Spleen (tissue), 11 donors: ENCODE results near the gene EVI2B. TPM values are rescaled to one million over a fixed set of nuclear protein-coding genes. Genes with fewer than 3 reads are reported as not detected.
"Not testable (repeated sequence)": the region's sequence is repeated elsewhere in the genome, so short reads cannot be mapped to it uniquely, and the experiment has no call there.

ENCODE experiments used
- DNase-seq: peaks from one replicate; pipeline ENCODE4 v3.0.0-alpha.2; 2020
- H3K27ac ChIP-seq, 8 donors: fragments of 200-600 bp; sonication (generic) in 7 of 8; 1 replicate in 4 of 8; 2 replicates in 4 of 8; pipeline versions ENCODE4 v1.5.0 to v1.8.0; 2016 to 2021; ENCODE audit warnings: inconsistent platforms in 4 of 8, mild to moderate bottlenecking in 4 of 8, moderate library complexity in 1 of 8
- H3K27me3 ChIP-seq, 7 donors: fragments of 200-600 bp; sonication (generic) in 6 of 7; replicated peaks in 1 of 7; 1 replicate in 4 of 7; 2 replicates in 3 of 7; pipeline versions ENCODE4 v1.5.0 to v1.8.0; 2016 to 2021; ENCODE audit warnings: inconsistent platforms in 3 of 7, mild to moderate bottlenecking in 1 of 7
- H3K36me3 ChIP-seq, 6 donors: fragments of 200-600 bp; sonication (generic) in 5 of 6; 1 replicate in 4 of 6; 2 replicates in 2 of 6; pipeline versions ENCODE4 v1.5.0 to v1.8.0; 2016 to 2021; ENCODE audit warnings: inconsistent platforms in 2 of 6
- H3K4me1 ChIP-seq, 6 donors: fragments of 200-600 bp; sonication (generic) in 5 of 6; 1 replicate in 3 of 6; 2 replicates in 3 of 6; pipeline versions ENCODE4 v1.5.0 to v1.8.0; 2016 to 2021; ENCODE audit warnings: inconsistent platforms in 3 of 6
- H3K4me3 ChIP-seq, 8 donors: fragments of 200-600 bp; sonication (generic) in 7 of 8; 1 replicate in 4 of 8; 2 replicates in 4 of 8; pipeline versions ENCODE4 v1.5.0 to v1.8.0; 2016 to 2021; ENCODE audit warnings: inconsistent platforms in 4 of 8, mild to moderate bottlenecking in 4 of 8, moderate library complexity in 2 of 8
- H3K9me3 ChIP-seq, 8 donors: fragments of 200-600 bp; sonication (generic) in 7 of 8; 1 replicate in 4 of 8; 2 replicates in 4 of 8; pipeline versions ENCODE4 v1.5.0 to v1.8.0; 2016 to 2021; ENCODE audit warnings: inconsistent platforms in 4 of 8
- POLR2A ChIP-seq, 3 donors: fragments of 450-650 bp; IDR thresholded peaks; one replicate each; pipeline ENCODE4 v1.5.1; 2017; ENCODE audit warnings: antibody characterized with exemption in 3 of 3, mild to moderate bottlenecking in 1 of 3
- POLR2AphosphoS5 ChIP-seq, 3 donors: sonication (generic); formaldehyde crosslinking; IDR thresholded peaks; one replicate each; pipeline ENCODE4 v1.5.1; 2017; ENCODE audit warnings: antibody characterized with exemption in 3 of 3
- WGBS, 5 donors: extraction: QIAGEN DNeasy Blood & Tissue Kit in 3 of 5; methylation state at CpG; one replicate each; pipeline versions ENCODE4 v1.1.5 to v1.1.7; 2013 to 2018; 5-methylcytosine and 5-hydroxymethylcytosine counted together
- intact Hi-C: fragments of 100-400 bp; cut with DNase I; formaldehyde crosslinking; loops from one replicate; pipeline ENCODE4 v1.15.0; 2023; ENCODE audit warnings: low total_unique reads
- polyA plus RNA-seq, 3 donors: library from polyadenylated mRNA; stranded (reverse); fragments of 200-250 nt; gene quantifications; one replicate each; pipeline ENCODE4 v1.2.1, GENCODE V29; 2013
- total RNA-seq, 7 donors: library from RNA; depleted of rRNA in 3 of 7; stranded (reverse); fragments of >200 nt in 3 of 7; fragmentation: NEBNext Ultra II Directional in 4 of 7; extraction: Animal tissue kit (Norgen Biotek cat#: 25700) in 4 of 7; gene quantifications; one replicate each; pipeline versions ENCODE4 v1.1.0 to v1.2.1, GENCODE V29; 2016 to 2021
- TF ChIP-seq, protein P1 (sequence below), 11 experiments: fragments of 200-600 bp in 7 of 11; fragments of 450-650 bp in 4 of 11; sonication (generic) in 4 of 11; IDR thresholded peaks in 8 of 11; conservative IDR thresholded peaks in 3 of 11; 1 replicate in 7 of 11; 2 replicates in 4 of 11; pipeline versions ENCODE4 v1.4.0 to v1.8.0; 2016 to 2021; ENCODE audit warnings: antibody characterized with exemption in 11 of 11, inconsistent platforms in 4 of 11, mild to moderate bottlenecking in 1 of 11
- donor health status: healthy with polysubstance abuse.
- donor health status: DM: no; HTN: no; CAD: no; lungs with moderate emphysema.
- donor health status: DM: no; HTN: no; CAD: no.
- donor health status: Bipolar disorder and iron deficiency.
- donor health status: healthy.
- donor health status: DM: no; HTN: no; CAD: no.
- donor health status: DM: yes; HTN: yes; CAD: no.

EVI2B gene
- total and polyA plus RNA-seq, 10 donors: 109 to 220 (median 138) TPM

DNA sequence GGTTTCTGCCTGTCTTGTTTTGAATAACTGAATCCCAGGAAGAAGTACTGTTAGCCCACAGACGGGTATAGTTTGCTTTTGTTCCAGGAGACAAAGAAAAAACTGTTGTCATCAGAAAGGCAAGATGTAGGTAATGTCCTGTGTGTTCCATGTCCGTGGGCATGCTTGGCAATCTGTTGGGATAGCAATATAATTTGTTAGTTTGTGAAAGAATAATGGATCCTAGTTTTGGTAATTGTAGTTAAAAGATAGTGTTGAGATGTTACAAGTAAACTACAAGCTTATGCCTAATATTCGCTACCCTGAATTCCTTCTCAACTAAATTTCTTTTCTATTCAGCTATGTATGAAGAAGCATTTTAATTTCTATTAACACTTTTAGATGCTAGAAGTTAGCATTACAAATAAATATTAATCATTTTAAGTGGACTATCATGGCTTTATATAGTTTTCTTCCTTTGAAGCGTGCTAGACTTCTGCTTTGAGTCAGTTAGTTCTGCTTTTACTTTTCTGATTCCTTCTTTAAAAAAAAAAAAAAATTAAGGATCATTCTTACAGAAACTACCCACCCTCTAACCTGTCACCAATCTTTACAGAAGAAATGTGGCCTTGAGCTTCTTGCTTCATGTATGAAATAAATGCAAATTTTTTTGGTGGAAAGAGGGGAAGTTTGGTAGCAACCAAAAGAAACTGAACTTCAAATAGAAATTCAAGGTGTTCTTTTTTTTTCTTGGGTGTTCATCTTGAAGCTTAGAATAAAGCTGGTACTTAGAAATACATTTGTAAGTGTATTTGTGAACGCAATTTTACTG, 5.2 kb upstream of the EVI2B start:
- H3K27me3 ChIP-seq: no peaks in the 10 kb centered on the region
- peak overlapping the region in 7 of 8 donors; percentile 9 to 70 (median 37) for H3K4me3 ChIP-seq
- intact Hi-C loops: no loop called here
- peaks cover 13 to 88% (median 48%) of the 10 kb centered on the region in 6 donors for H3K4me1 ChIP-seq
- peak overlapping the region; percentile 66 to 94 (median 91) for H3K27ac ChIP-seq
- H3K9me3 ChIP-seq: no peaks in the 10 kb centered on the region
- DNase-seq: no peak
- TF ChIP-seq, protein P1, sequence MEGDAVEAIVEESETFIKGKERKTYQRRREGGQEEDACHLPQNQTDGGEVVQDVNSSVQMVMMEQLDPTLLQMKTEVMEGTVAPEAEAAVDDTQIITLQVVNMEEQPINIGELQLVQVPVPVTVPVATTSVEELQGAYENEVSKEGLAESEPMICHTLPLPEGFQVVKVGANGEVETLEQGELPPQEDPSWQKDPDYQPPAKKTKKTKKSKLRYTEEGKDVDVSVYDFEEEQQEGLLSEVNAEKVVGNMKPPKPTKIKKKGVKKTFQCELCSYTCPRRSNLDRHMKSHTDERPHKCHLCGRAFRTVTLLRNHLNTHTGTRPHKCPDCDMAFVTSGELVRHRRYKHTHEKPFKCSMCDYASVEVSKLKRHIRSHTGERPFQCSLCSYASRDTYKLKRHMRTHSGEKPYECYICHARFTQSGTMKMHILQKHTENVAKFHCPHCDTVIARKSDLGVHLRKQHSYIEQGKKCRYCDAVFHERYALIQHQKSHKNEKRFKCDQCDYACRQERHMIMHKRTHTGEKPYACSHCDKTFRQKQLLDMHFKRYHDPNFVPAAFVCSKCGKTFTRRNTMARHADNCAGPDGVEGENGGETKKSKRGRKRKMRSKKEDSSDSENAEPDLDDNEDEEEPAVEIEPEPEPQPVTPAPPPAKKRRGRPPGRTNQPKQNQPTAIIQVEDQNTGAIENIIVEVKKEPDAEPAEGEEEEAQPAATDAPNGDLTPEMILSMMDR (IDR thresholded peaks at IDR 0.05 in 8 of 11, conservative IDR thresholded peaks at IDR 0.05 in 3 of 11): no peak
- peak in 1 of 3 donors; percentile 24 for TF ChIP-seq POLR2A (IDR thresholded peaks at IDR 0.05)
- WGBS, 5 donors: 27 to 38% (median 32%) methylated on average over 5 of the region's 5 CpGs
- H3K36me3 ChIP-seq: peaks cover 0 to 6% (median 0%) of the 10 kb centered on the region in 6 donors

DNA sequence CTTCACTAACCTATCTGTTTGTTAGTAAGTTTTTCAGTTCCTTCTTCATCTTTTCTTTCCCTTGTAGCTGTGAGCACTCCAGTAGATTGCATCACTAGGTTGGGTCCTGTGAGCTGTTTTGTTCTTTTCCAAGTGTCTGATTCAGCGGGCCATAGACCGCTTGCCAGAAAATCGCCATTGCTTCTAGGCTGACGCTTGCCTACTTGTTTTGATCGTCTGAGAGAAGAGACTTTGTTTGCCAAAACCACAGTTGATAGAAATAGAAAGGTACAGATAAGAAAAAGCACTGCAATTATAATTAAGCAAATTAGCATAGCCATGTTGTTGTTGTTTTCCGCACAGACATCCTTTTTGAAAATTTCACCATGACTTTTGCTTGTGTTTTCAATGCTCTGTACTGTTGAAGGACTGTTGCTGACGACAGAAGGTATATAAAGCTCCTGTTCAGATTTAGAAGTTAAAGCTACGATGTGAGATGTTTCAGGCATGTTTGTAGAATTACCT, 4.5 kb upstream of the EVI2B start:
- WGBS, 5 donors: 29 to 49% (median 32%) methylated on average over 8 of the region's 8 CpGs
- peaks cover 0 to 6% (median 0%) of the 10 kb centered on the region in 6 donors for H3K36me3 ChIP-seq
- H3K27me3 ChIP-seq: no peaks in the 10 kb centered on the region
- no peaks in the 10 kb centered on the region for H3K9me3 ChIP-seq
- TF ChIP-seq POLR2AphosphoS5 (IDR thresholded peaks at IDR 0.05) (peak in 1 of 3 donors; percentile 84), POLR2A (IDR thresholded peaks at IDR 0.05) (peak in 1 of 3 donors; percentile 47)
- TF ChIP-seq, protein P1 (IDR thresholded peaks at IDR 0.05 in 8 of 11, conservative IDR thresholded peaks at IDR 0.05 in 3 of 11): no peak
- H3K4me3 ChIP-seq: peak overlapping the region; percentile 3 to 70 (median 36)
- intact Hi-C loops: no loop called here
- peak overlapping the region; percentile 66 to 94 (median 91) for H3K27ac ChIP-seq
- peak; percentile 63 for DNase-seq
- peaks cover 13 to 88% (median 49%) of the 10 kb centered on the region in 6 donors for H3K4me1 ChIP-seq

DNA sequence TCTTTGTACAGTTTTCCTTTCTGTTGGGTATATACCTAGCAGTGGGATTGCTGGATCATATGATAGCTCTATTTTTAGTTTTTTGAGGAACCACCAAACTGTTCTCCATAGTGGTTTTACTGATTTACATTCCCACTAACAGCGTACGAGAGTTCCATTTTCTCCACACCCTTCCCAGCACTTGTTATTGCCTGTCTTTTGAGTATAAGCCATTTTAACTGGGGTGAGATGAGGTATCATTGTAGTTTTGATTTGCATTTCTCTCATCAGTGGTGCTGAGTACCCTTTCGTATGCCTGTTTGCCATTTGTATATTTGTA, 887 bp upstream of the EVI2B start:
- H3K27ac ChIP-seq: peak overlapping the region; percentile 83 to 94 (median 90)
- DNase-seq: no peak
- H3K4me1 ChIP-seq: peaks cover 9 to 75% (median 44%) of the 10 kb centered on the region in 6 donors
- H3K9me3 ChIP-seq: no peaks in the 10 kb centered on the region
- TF ChIP-seq, protein P1 (IDR thresholded peaks at IDR 0.05 in 8 of 11, conservative IDR thresholded peaks at IDR 0.05 in 3 of 11): no peak
- TF ChIP-seq POLR2AphosphoS5 (IDR thresholded peaks at IDR 0.05) (no peak), POLR2A (IDR thresholded peaks at IDR 0.05) (no peak)
- intact Hi-C loops: no loop called here
- H3K4me3 ChIP-seq: peak overlapping the region in 3 of 8 donors; percentile 45 to 73 (median 54)
- WGBS, 5 donors: 44 to 66% (median 54%) methylated on average over 3 of the region's 3 CpGs
- H3K36me3 ChIP-seq: peaks cover 0 to 6% (median 0%) of the 10 kb centered on the region in 6 donors
- no peaks in the 10 kb centered on the region for H3K27me3 ChIP-seq

DNA sequence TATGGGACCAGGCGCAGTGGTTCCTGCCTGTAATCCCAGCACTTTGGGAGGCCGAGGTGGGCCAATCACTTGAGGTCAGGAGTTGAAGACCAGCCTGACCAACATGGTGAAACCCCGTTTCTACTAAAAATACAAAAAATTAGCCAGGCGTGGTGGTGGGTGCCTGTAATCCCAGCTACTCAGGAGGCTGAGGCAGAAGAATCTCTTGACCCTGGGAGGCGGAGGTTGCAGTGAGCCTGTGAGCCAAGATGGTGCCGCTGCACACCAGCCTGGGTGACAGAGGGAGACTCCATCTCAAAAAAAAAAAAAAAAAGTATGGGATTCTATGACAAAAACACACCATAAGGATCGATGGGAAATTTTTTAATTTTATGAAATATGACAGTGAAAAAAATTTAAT, 1.6 kb downstream of the EVI2B start:
- peak; percentile 87 for DNase-seq
- peak overlapping the region; percentile 32 to 73 (median 44) for H3K4me3 ChIP-seq
- H3K27me3 ChIP-seq, H3K36me3 ChIP-seq, intact Hi-C loops, H3K9me3 ChIP-seq: not testable (repeated sequence)
- WGBS, 5 donors: 23 to 31% (median 25%) methylated on average over 6 to 7 of the region's 7 CpGs
- peaks cover 22 to 75% (median 56%) of the 10 kb centered on the region in 6 donors for H3K4me1 ChIP-seq
- peak in 2 of 3 donors; percentile 48 to 55 for TF ChIP-seq POLR2AphosphoS5 (IDR thresholded peaks at IDR 0.05)
- H3K27ac ChIP-seq: peak overlapping the region; percentile 83 to 94 (median 90)
